Inferior parietal cortex (tissue), 1 donor: ENCODE measurements around the gene CDKN2D.
"Not testable (repeated sequence)": the region's sequence is repeated elsewhere in the genome, so short reads cannot be mapped to it uniquely, and the experiment has no call there.

ENCODE experiments used
- DNase-seq: peaks from one replicate; pipeline ENCODE4 v3.0.0-alpha.2; 2016; ENCODE audit errors: extremely low spot score

CDKN2D gene

GRCh38 chr19:10551698-10552301, 17.0 kb downstream of the CDKN2D start:
- DNase-seq, result no peak

- not testable (repeated sequence) for DNase-seq
Observed at GRCh38 chr19:10551006-10551405, 17.8 kb downstream of the CDKN2D start.

- no peak for DNase-seq
Observed at GRCh38 chr19:10550336-10550735, 18.4 kb downstream of the CDKN2D start.

GRCh38 chr19:10549733-10550132, 19.0 kb downstream of the CDKN2D start:
- no peak for DNase-seq

GRCh38 chr19:10548746-10549276, 20.0 kb downstream of the CDKN2D start:
- no peak for DNase-seq

GRCh38 chr19:10546817-10547216, 22.0 kb downstream of the CDKN2D start:
- no peak for DNase-seq

- no peak for DNase-seq
Observed at GRCh38 chr19:10544753-10545251, 24.0 kb downstream of the CDKN2D start.

GRCh38 chr19:10544242-10544752, 24.5 kb downstream of the CDKN2D start:
- no peak for DNase-seq

GRCh38 chr19:10543420-10544241, 25.1 kb downstream of the CDKN2D start, which contains the start of gene ATG4D:
Gene ATG4D (plus strand): TSS chr19:10543904. CDS start chr19:10544091, 187 bp downstream.
- peak; percentile 74 for DNase-seq

- DNase-seq, result no peak
Observed at GRCh38 chr19:10543059-10543419, 25.7 kb downstream of the CDKN2D start.

- DNase-seq, result not testable (repeated sequence)
Observed at GRCh38 chr19:10539016-10539415, 29.8 kb downstream of the CDKN2D start.

GRCh38 chr19:10538204-10538983, 30.4 kb downstream of the CDKN2D start:
- DNase-seq, result no peak

GRCh38 chr19:10537668-10538067, 31.1 kb downstream of the CDKN2D start:
- DNase-seq, result no peak

- DNase-seq, result no peak
Observed at GRCh38 chr19:10535613-10536012, 33.2 kb downstream of the CDKN2D start.

GRCh38 chr19:10533646-10534386, 35.0 kb downstream of the CDKN2D start:
- DNase-seq, result no peak

GRCh38 chr19:10532457-10532856, 36.3 kb downstream of the CDKN2D start:
- no peak for DNase-seq

- DNase-seq, result not testable (repeated sequence)
Observed at GRCh38 chr19:10526887-10527286, 41.9 kb downstream of the CDKN2D start.

GRCh38 chr19:10525636-10526035, 43.1 kb downstream of the CDKN2D start:
- no peak for DNase-seq

GRCh38 chr19:10523135-10523636, 45.6 kb downstream of the CDKN2D start:
- DNase-seq, result no peak

GRCh38 chr19:10521461-10522171, 47.2 kb downstream of the CDKN2D start:
- no peak for DNase-seq
